Neural progenitor cell (in vitro differentiated cells): ENCODE data around the gene PGLYRP4. TPM values are rescaled to one million over a fixed set of nuclear protein-coding genes. Genes with fewer than 3 reads are reported as not detected.

Experiments
- DNase-seq: peaks from one replicate; pipeline ENCODE4 v3.0.0-alpha.2; 2016; ENCODE audit warnings: low spot score
- H2AFZ ChIP-seq: fragments of 200-600 bp; sonication (generic); replicated peaks from 2 replicates; pipeline ENCODE4 v1.6.1; 2016; ENCODE audit warnings: antibody characterized with exemption
- H3F3A ChIP-seq: fragments of 200-600 bp; sonication (generic); 2 replicates; pipeline ENCODE4 v1.6.1; 2016; ENCODE audit warnings: antibody characterized with exemption, low read depth
- H3K27ac ChIP-seq: fragments of 200-600 bp; sonication (generic); 2 replicates; pipeline ENCODE4 v1.5.1; 2016; ENCODE audit warnings: mild to moderate bottlenecking
- H3K27me3 ChIP-seq: fragments of 200-600 bp; sonication (generic); 2 replicates; pipeline ENCODE4 v1.6.1; 2016; ENCODE audit warnings: mild to moderate bottlenecking, moderate library complexity
- H3K36me3 ChIP-seq: fragments of 200-600 bp; sonication (generic); 2 replicates; pipeline ENCODE4 v1.5.1; 2016
- H3K4me1 ChIP-seq: fragments of 200-600 bp; sonication (generic); 2 replicates; pipeline ENCODE4 v1.6.1; 2016; ENCODE audit warnings: mixed run types
- H3K4me2 ChIP-seq: fragments of 200-600 bp; sonication (generic); 2 replicates; pipeline ENCODE4 v1.6.1; 2016
- H3K4me3 ChIP-seq: fragments of 200-600 bp; sonication (generic); 2 replicates; pipeline ENCODE4 v1.5.1; 2016
- H3K79me2 ChIP-seq: fragments of 200-600 bp; sonication (generic); 2 replicates; pipeline ENCODE4 v1.6.1; 2016; ENCODE audit warnings: low read depth
- H3K9ac ChIP-seq: fragments of 200-600 bp; sonication (generic); 2 replicates; pipeline ENCODE4 v1.6.1; 2016
- H3K9me3 ChIP-seq: fragments of 200-600 bp; sonication (generic); 2 replicates; pipeline ENCODE4 v1.5.1; 2016; ENCODE audit warnings: low read depth
- H4K20me1 ChIP-seq: fragments of 200-600 bp; sonication (generic); 2 replicates; pipeline ENCODE4 v1.6.1; 2016; ENCODE audit warnings: low read depth
- H3K27ac Mint-ChIP-seq: 3 replicates; pipeline ENCODE4 v1.8.0; 2021; ENCODE audit warnings: mixed read lengths
- H3K27me3 Mint-ChIP-seq: 2 replicates; pipeline ENCODE4 v1.8.0; 2022; ENCODE audit warnings: low read depth, mild to moderate bottlenecking, inconsistent platforms, moderate library complexity, mixed read lengths; ENCODE audit not compliant: insufficient read depth
- H3K36me3 Mint-ChIP-seq: 3 replicates; pipeline ENCODE4 v1.8.0; 2021; ENCODE audit warnings: mixed read lengths
- H3K4me1 Mint-ChIP-seq: 3 replicates; pipeline ENCODE4 v1.8.0; 2021; ENCODE audit warnings: mixed read lengths
- H3K4me3 Mint-ChIP-seq: 3 replicates; pipeline ENCODE4 v1.8.0; 2021; ENCODE audit warnings: mild to moderate bottlenecking, moderate library complexity, mixed read lengths
- H3K9me3 Mint-ChIP-seq: 3 replicates; pipeline ENCODE4 v1.8.0; 2020; ENCODE audit warnings: mixed read lengths
- CTCF ChIP-seq: fragments of 200-600 bp; sonication (generic); IDR thresholded peaks from 2 replicates; pipeline ENCODE4 v1.5.1; 2017; ENCODE audit warnings: antibody characterized with exemption, mild to moderate bottlenecking
- EZH2 ChIP-seq: fragments of 200-600 bp; sonication (generic); IDR thresholded peaks from 2 replicates; pipeline ENCODE4 v1.6.1; 2017; ENCODE audit warnings: antibody characterized with exemption, mild to moderate bottlenecking, moderate library complexity
- EZH2phosphoT487 ChIP-seq: fragments of 200-600 bp; sonication (generic); IDR thresholded peaks from 2 replicates; pipeline ENCODE4 v1.6.1; 2017; ENCODE audit warnings: antibody characterized with exemption
- total RNA-seq: library from RNA; depleted of rRNA; stranded (reverse); fragments of >200 nt; gene quantifications from 2 replicates; pipeline ENCODE4 v1.2.3, GENCODE V29; 2015; ENCODE audit warnings: low replicate concordance

Gene PGLYRP4
- total RNA-seq, 1 donor from 2014 or later = not detected

- H3K9me3 Mint-ChIP-seq = no peaks in the 10 kb centered on the region
- H2AFZ ChIP-seq = no peak overlapping the region
- no peak overlapping the region for H3K27ac ChIP-seq
- no peaks in the 10 kb centered on the region for H3K36me3 ChIP-seq
- no peaks in the 10 kb centered on the region for H3K4me1 ChIP-seq
- H3F3A ChIP-seq = no peaks in the 10 kb centered on the region
- no peaks in the 10 kb centered on the region for H3K9me3 ChIP-seq
- H4K20me1 ChIP-seq = no peaks in the 10 kb centered on the region
- TF ChIP-seq EZH2phosphoT487 = no peak
- TF ChIP-seq EZH2 = no peak
- no peak for TF ChIP-seq CTCF
- H3K27me3 Mint-ChIP-seq = peaks cover 11% of the 10 kb centered on the region
- no peaks in the 10 kb centered on the region for H3K27me3 ChIP-seq
- no peaks in the 10 kb centered on the region for H3K36me3 Mint-ChIP-seq
- no peak overlapping the region for H3K4me3 Mint-ChIP-seq
- H3K4me3 ChIP-seq = no peak overlapping the region
- H3K4me2 ChIP-seq = no peak overlapping the region
- H3K4me1 Mint-ChIP-seq = no peaks in the 10 kb centered on the region
- H3K9ac ChIP-seq = no peak overlapping the region
- H3K27ac Mint-ChIP-seq = no peak overlapping the region
- DNase-seq = no peak
- H3K79me2 ChIP-seq = no peaks in the 10 kb centered on the region
Observed at GRCh38 chr1:153371231-153371630, 22.6 kb upstream of the PGLYRP4 start.

- Histone ChIP-seq H3K27me3 (no peaks in the 10 kb centered on the region), H3F3A (no peaks in the 10 kb centered on the region), H3K4me3 (no peak overlapping the region), H3K9ac (no peak overlapping the region), H2AFZ (no peak overlapping the region), H3K79me2 (no peaks in the 10 kb centered on the region), H3K36me3 (no peaks in the 10 kb centered on the region), H3K4me1 (no peaks in the 10 kb centered on the region), H3K4me2 (no peak overlapping the region), H3K9me3 (no peaks in the 10 kb centered on the region), H4K20me1 (no peaks in the 10 kb centered on the region), H3K27ac (no peak overlapping the region)
- H3K4me3 Mint-ChIP-seq = no peak overlapping the region
- no peak overlapping the region for H3K27ac Mint-ChIP-seq
- no peaks in the 10 kb centered on the region for H3K36me3 Mint-ChIP-seq
- peaks cover 10% of the 10 kb centered on the region for H3K27me3 Mint-ChIP-seq
- no peak for DNase-seq
- H3K4me1 Mint-ChIP-seq = no peaks in the 10 kb centered on the region
- no peaks in the 10 kb centered on the region for H3K9me3 Mint-ChIP-seq
- TF ChIP-seq CTCF (no peak), EZH2phosphoT487 (no peak), EZH2 (no peak)
Observed at GRCh38 chr1:153370146-153370545, 21.5 kb upstream of the PGLYRP4 start.

- Histone ChIP-seq H3K4me1 (no peaks in the 10 kb centered on the region), H3K36me3 (no peaks in the 10 kb centered on the region), H3K9me3 (no peaks in the 10 kb centered on the region), H3F3A (no peaks in the 10 kb centered on the region), H3K79me2 (no peaks in the 10 kb centered on the region), H2AFZ (no peak overlapping the region), H4K20me1 (no peaks in the 10 kb centered on the region), H3K27ac (no peak overlapping the region), H3K9ac (no peak overlapping the region), H3K27me3 (no peaks in the 10 kb centered on the region), H3K4me3 (no peak overlapping the region), H3K4me2 (no peak overlapping the region)
- Mint-ChIP-seq H3K27me3 (peaks cover 9% of the 10 kb centered on the region), H3K9me3 (no peaks in the 10 kb centered on the region), H3K27ac (no peak overlapping the region), H3K4me1 (no peaks in the 10 kb centered on the region), H3K4me3 (no peak overlapping the region), H3K36me3 (no peaks in the 10 kb centered on the region)
- TF ChIP-seq EZH2 (no peak), CTCF (no peak), EZH2phosphoT487 (no peak)
- no peak for DNase-seq
Observed at GRCh38 chr1:153368495-153368894, 19.9 kb upstream of the PGLYRP4 start.

- Histone ChIP-seq H3K4me3 (no peak overlapping the region), H4K20me1 (no peaks in the 10 kb centered on the region), H3K4me1 (no peaks in the 10 kb centered on the region), H2AFZ (no peak overlapping the region), H3F3A (no peaks in the 10 kb centered on the region), H3K79me2 (no peaks in the 10 kb centered on the region), H3K36me3 (no peaks in the 10 kb centered on the region), H3K27ac (no peak overlapping the region), H3K9ac (no peak overlapping the region), H3K4me2 (no peak overlapping the region), H3K27me3 (no peaks in the 10 kb centered on the region), H3K9me3 (no peaks in the 10 kb centered on the region)
- no peak for DNase-seq
- Mint-ChIP-seq H3K27me3 (peaks cover 12% of the 10 kb centered on the region), H3K4me1 (no peaks in the 10 kb centered on the region), H3K4me3 (no peak overlapping the region), H3K36me3 (no peaks in the 10 kb centered on the region), H3K9me3 (no peaks in the 10 kb centered on the region), H3K27ac (no peak overlapping the region)
- TF ChIP-seq CTCF (no peak), EZH2phosphoT487 (no peak), EZH2 (no peak)
Observed at GRCh38 chr1:153367090-153367489, 18.4 kb upstream of the PGLYRP4 start.
